Type B pancreatic cell (in vitro differentiated cells): ENCODE measurements around the gene GCNA. TPM values are rescaled to one million over a fixed set of nuclear protein-coding genes. Genes with fewer than 3 reads are reported as not detected.

Experiments
- DNase-seq: peaks from one replicate; pipeline ENCODE4 v3.0.0; 2021; ENCODE audit warnings: mixed read lengths; ENCODE audit not compliant: unreplicated experiment; ENCODE audit errors: extremely low spot score
- H3K27ac Mint-ChIP-seq: 2 replicates; pipeline ENCODE4 v1.8.0; 2021; ENCODE audit warnings: mild to moderate bottlenecking, mixed read lengths
- H3K27me3 Mint-ChIP-seq: 2 replicates; pipeline ENCODE4 v1.8.0; 2021; ENCODE audit warnings: mixed read lengths
- H3K36me3 Mint-ChIP-seq: 2 replicates; pipeline ENCODE4 v1.8.0; 2021; ENCODE audit warnings: mixed read lengths
- H3K4me1 Mint-ChIP-seq: one replicate; pipeline ENCODE4 v1.8.0; 2021; ENCODE audit warnings: mixed read lengths; ENCODE audit not compliant: unreplicated experiment
- H3K4me3 Mint-ChIP-seq: 2 replicates; pipeline ENCODE4 v1.8.0; 2021; ENCODE audit warnings: mild to moderate bottlenecking, mixed read lengths
- H3K9me3 Mint-ChIP-seq: 2 replicates; pipeline ENCODE4 v1.8.0; 2021; ENCODE audit warnings: mixed read lengths
- CTCF ChIP-seq: fragments of 200-600 bp; sonication (generic); conservative IDR thresholded peaks from 2 replicates; pipeline ENCODE4 v1.5.0; 2021; ENCODE audit warnings: antibody characterized with exemption, mild to moderate bottlenecking
- total RNA-seq: library from RNA; stranded (reverse); gene quantifications from 2 replicates; pipeline ENCODE4 v1.2.1, GENCODE V29; 2021; ENCODE audit warnings: low replicate concordance

Gene GCNA
- total RNA-seq, 1 donor from 2014 or later = 2.1 TPM

- H3K4me1 Mint-ChIP-seq = peaks cover 9% of the 10 kb centered on the region
- peak overlapping the region; percentile 92 for H3K27ac Mint-ChIP-seq
- no peaks in the 10 kb centered on the region for H3K27me3 Mint-ChIP-seq
- TF ChIP-seq CTCF = no peak
- peaks cover 6% of the 10 kb centered on the region for H3K9me3 Mint-ChIP-seq
- H3K4me3 Mint-ChIP-seq = peak overlapping the region; percentile 91
- H3K36me3 Mint-ChIP-seq = peaks cover 4% of the 10 kb centered on the region
- no peak for DNase-seq
Measured at GRCh38 chrX:71533851-71534561, 44.2 kb upstream of the GCNA start.

- H3K27ac Mint-ChIP-seq = peak overlapping the region; percentile 92
- peaks cover 4% of the 10 kb centered on the region for H3K36me3 Mint-ChIP-seq
- peak overlapping the region; percentile 91 for H3K4me3 Mint-ChIP-seq
- no peaks in the 10 kb centered on the region for H3K9me3 Mint-ChIP-seq
- TF ChIP-seq CTCF = no peak
- DNase-seq = no peak
- no peaks in the 10 kb centered on the region for H3K27me3 Mint-ChIP-seq
- H3K4me1 Mint-ChIP-seq = peaks cover 10% of the 10 kb centered on the region
Measured at GRCh38 chrX:71534773-71535544, 43.3 kb upstream of the GCNA start.

- Mint-ChIP-seq H3K27me3 (no peaks in the 10 kb centered on the region), H3K4me3 (peak overlapping the region; percentile 77), H3K27ac (no peak overlapping the region), H3K36me3 (peaks cover 9% of the 10 kb centered on the region), H3K4me1 (peaks cover 13% of the 10 kb centered on the region), H3K9me3 (no peaks in the 10 kb centered on the region)
- no peak for DNase-seq
- no peak for TF ChIP-seq CTCF
Measured at GRCh38 chrX:71536285-71536684, 42.0 kb upstream of the GCNA start.

GRCh38 chrX:71537743-71538142, 40.5 kb upstream of the GCNA start:
- no peak for DNase-seq
- no peak for TF ChIP-seq CTCF
- Mint-ChIP-seq H3K36me3 (peaks cover 12% of the 10 kb centered on the region), H3K4me1 (peaks cover 12% of the 10 kb centered on the region), H3K4me3 (no peak overlapping the region), H3K27me3 (no peaks in the 10 kb centered on the region), H3K9me3 (no peaks in the 10 kb centered on the region), H3K27ac (no peak overlapping the region)

- Mint-ChIP-seq H3K27me3 (no peaks in the 10 kb centered on the region), H3K9me3 (no peaks in the 10 kb centered on the region), H3K27ac (no peak overlapping the region), H3K4me1 (peaks cover 10% of the 10 kb centered on the region), H3K36me3 (peaks cover 12% of the 10 kb centered on the region), H3K4me3 (no peak overlapping the region)
- TF ChIP-seq CTCF = no peak
- DNase-seq = no peak
Measured at GRCh38 chrX:71540801-71541200, 37.4 kb upstream of the GCNA start.
